Measurements from ENCODE around the gene OSBP.

Gene OSBP

DNA sequence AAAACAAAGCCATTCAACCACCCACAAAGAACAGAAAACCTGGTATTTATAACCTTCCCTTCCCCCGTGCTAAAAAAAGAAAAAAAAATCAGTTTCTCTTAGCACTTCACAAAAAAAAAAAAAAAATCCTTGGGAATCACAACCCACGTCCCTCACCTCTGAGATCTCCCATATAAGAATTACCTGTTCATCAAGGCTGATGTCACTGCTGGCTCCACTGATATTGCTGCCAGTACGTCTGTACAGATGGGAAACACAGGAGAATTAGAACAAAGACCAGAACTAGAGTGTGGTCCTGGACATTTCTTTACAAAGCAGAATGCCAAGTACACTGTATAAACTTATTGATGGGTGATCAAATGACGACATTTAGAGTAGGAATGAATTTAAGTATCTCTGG, 14.9 kb downstream of the OSBP start:
- POLR2A ChIA-PET: no interaction called here
- no peak for TF ChIP-seq FOXM1 (IDR thresholded peaks at IDR 0.05; ENCODE audit: borderline replicate concordance)
- TF ChIP-seq HDGF (IDR thresholded peaks at IDR 0.05; ENCODE audit: borderline replicate concordance): no peak
- TF ChIP-seq LEF1 (IDR thresholded peaks at IDR 0.05; ENCODE audit: borderline replicate concordance): no peak
- TF ChIP-seq FOXA1 (IDR thresholded peaks at IDR 0.05): no peak
- TF ChIP-seq BHLHE40 (IDR thresholded peaks at IDR 0.05; ENCODE audit: borderline replicate concordance): no peak
- CTCF ChIA-PET: no interaction called here
- DNase-seq (ENCODE audit: extremely low spot score): no peak

DNA sequence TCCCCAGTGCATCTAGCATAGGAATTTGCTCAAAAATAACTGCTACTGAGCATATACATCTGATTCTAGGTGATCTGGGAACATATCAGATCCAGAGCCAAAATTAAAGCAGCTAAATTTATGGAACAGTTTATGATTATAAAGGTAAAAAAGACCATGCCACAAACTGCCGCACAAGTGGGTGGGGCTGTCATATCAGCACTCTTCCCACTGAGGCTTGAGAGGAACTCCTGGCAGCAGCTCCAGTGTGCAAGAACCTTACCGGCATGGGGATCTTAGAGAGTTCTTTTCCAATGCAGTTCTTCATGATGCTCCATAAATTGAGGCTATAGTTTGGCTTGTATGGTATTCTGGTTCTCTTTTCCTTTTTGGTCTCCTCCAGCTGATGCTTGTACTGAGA, 15.3 kb downstream of the OSBP start:
- CTCF ChIA-PET: no interaction called here
- POLR2A ChIA-PET: no interaction called here

DNA sequence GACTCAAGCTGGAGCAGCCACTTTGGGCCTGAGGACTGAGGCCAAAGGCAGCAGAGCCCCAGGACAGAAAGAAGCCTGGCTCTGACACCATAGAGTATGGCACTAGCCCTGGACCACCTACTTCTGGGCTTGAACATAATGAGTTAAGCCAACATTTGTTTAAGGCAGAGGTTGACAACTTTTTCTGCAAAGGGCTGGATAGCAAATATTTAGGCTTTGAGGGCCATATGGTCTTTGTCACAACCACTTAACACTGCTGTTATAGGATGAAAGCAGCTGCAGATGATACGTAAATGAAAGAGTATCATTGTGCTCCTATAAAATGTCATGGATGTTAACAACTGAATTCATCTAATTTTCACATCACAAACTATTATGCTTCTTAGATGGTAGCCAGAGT, 16.6 kb downstream of the OSBP start:
- no peak for TF ChIP-seq CTBP1 (IDR thresholded peaks at IDR 0.05; ENCODE audit: borderline replicate concordance)
- TF ChIP-seq NFRKB (IDR thresholded peaks at IDR 0.05): no peak
- no peak for TF ChIP-seq SP1 (IDR thresholded peaks at IDR 0.05)
- TF ChIP-seq, protein P1, sequence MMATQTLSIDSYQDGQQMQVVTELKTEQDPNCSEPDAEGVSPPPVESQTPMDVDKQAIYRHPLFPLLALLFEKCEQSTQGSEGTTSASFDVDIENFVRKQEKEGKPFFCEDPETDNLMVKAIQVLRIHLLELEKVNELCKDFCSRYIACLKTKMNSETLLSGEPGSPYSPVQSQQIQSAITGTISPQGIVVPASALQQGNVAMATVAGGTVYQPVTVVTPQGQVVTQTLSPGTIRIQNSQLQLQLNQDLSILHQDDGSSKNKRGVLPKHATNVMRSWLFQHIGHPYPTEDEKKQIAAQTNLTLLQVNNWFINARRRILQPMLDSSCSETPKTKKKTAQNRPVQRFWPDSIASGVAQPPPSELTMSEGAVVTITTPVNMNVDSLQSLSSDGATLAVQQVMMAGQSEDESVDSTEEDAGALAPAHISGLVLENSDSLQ (IDR thresholded peaks at IDR 0.05): no peak
- TF ChIP-seq LEF1 (IDR thresholded peaks at IDR 0.05; ENCODE audit: borderline replicate concordance): no peak
- no peak for TF ChIP-seq ARNT (IDR thresholded peaks at IDR 0.05)
- DNase-seq (ENCODE audit: extremely low spot score): no peak
- CTCF ChIA-PET: no interaction called here
- POLR2A ChIA-PET: no interaction called here

More for the DNA sequence above, 15.3 kb downstream of the OSBP start:
- no peak for DNase-seq (ENCODE audit: extremely low spot score)
- TF ChIP-seq LEF1 (IDR thresholded peaks at IDR 0.05; ENCODE audit: borderline replicate concordance) (no peak), ARNT (IDR thresholded peaks at IDR 0.05) (no peak), L3MBTL2 (conservative IDR thresholded peaks at IDR 0.05) (no peak), HDGF (IDR thresholded peaks at IDR 0.05; ENCODE audit: borderline replicate concordance) (no peak), ZNF384 (IDR thresholded peaks at IDR 0.05) (no peak), SUZ12 (IDR thresholded peaks at IDR 0.05) (no peak), NFRKB (IDR thresholded peaks at IDR 0.05) (no peak), FOXM1 (IDR thresholded peaks at IDR 0.05; ENCODE audit: borderline replicate concordance) (no peak), FOXK2 (IDR thresholded peaks at IDR 0.05) (no peak), FOXA1 (IDR thresholded peaks at IDR 0.05) (no peak), BHLHE40 (IDR thresholded peaks at IDR 0.05; ENCODE audit: borderline replicate concordance) (no peak)

DNA sequence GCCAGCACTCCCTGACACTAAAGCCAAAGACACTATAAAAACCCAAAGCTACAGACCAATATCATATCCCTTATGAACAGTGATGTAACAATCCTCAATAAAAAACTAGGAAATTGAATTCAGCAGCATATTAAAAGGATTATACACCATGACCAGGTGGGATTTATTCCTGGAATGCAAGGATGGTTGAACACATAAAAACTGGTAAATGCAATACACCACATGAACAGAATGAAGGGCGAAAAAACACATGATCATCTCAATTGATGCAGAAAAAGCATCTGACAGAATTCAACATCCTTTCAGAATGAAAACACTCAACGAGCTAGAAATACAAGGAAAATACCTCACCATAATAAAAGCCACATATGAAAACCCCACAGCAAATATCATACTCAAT, 31.3 kb downstream of the OSBP start:
- CTCF ChIA-PET: no interaction called here
- TF ChIP-seq L3MBTL2 (conservative IDR thresholded peaks at IDR 0.05) (no peak), ZNF384 (IDR thresholded peaks at IDR 0.05) (no peak), FOXM1 (IDR thresholded peaks at IDR 0.05; ENCODE audit: borderline replicate concordance) (no peak), FOXA1 (IDR thresholded peaks at IDR 0.05) (no peak), SUZ12 (IDR thresholded peaks at IDR 0.05) (no peak), NFRKB (IDR thresholded peaks at IDR 0.05) (no peak), ARNT (IDR thresholded peaks at IDR 0.05) (no peak), ELF4 (IDR thresholded peaks at IDR 0.05) (no peak), HDGF (IDR thresholded peaks at IDR 0.05; ENCODE audit: borderline replicate concordance) (no peak), CTBP1 (IDR thresholded peaks at IDR 0.05; ENCODE audit: borderline replicate concordance) (no peak), SP1 (IDR thresholded peaks at IDR 0.05) (no peak), LEF1 (IDR thresholded peaks at IDR 0.05; ENCODE audit: borderline replicate concordance) (no peak), TARDBP (IDR thresholded peaks at IDR 0.05) (no peak), FOXK2 (IDR thresholded peaks at IDR 0.05) (no peak), BHLHE40 (IDR thresholded peaks at IDR 0.05; ENCODE audit: borderline replicate concordance) (no peak)
- TF ChIP-seq, protein P1 (IDR thresholded peaks at IDR 0.05): no peak
- DNase-seq (ENCODE audit: extremely low spot score): no peak
- POLR2A ChIA-PET: no interaction called here

DNA sequence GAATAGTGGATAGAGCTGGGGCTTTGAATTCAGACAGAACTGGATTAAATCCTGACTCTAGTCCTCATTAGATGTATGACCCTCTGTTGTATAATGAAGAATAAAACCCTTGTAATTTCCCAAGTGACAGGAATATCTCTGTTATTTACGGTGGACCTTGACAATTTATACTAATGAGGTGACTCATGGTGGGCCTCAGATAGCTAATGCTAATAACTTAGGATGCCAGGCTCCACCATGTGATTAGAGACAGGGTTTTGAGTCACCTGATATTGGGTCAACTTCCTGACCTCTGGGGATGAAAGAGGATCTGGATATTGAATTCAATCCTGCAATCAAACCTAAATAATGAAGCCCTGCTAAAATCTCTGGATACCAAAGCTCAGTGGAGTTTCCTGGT, 33.6 kb downstream of the OSBP start:
- DNase-seq (ENCODE audit: extremely low spot score): no peak
- POLR2A ChIA-PET: no interaction called here
- no peak for TF ChIP-seq NFRKB (IDR thresholded peaks at IDR 0.05)
- TF ChIP-seq, protein P1 (IDR thresholded peaks at IDR 0.05): no peak
- TF ChIP-seq FOXA1 (IDR thresholded peaks at IDR 0.05): no peak
- TF ChIP-seq ELF4 (IDR thresholded peaks at IDR 0.05): no peak
- TF ChIP-seq ARNT (IDR thresholded peaks at IDR 0.05): no peak
- no peak for TF ChIP-seq FOXK2 (IDR thresholded peaks at IDR 0.05)
- no peak for TF ChIP-seq FOXM1 (IDR thresholded peaks at IDR 0.05; ENCODE audit: borderline replicate concordance)
- TF ChIP-seq L3MBTL2 (conservative IDR thresholded peaks at IDR 0.05): no peak
- no peak for TF ChIP-seq SUZ12 (IDR thresholded peaks at IDR 0.05)
- TF ChIP-seq CTBP1 (IDR thresholded peaks at IDR 0.05; ENCODE audit: borderline replicate concordance): no peak
- TF ChIP-seq LEF1 (IDR thresholded peaks at IDR 0.05; ENCODE audit: borderline replicate concordance): no peak
- TF ChIP-seq HDGF (IDR thresholded peaks at IDR 0.05; ENCODE audit: borderline replicate concordance): no peak
- no peak for TF ChIP-seq BHLHE40 (IDR thresholded peaks at IDR 0.05; ENCODE audit: borderline replicate concordance)
- TF ChIP-seq TARDBP (IDR thresholded peaks at IDR 0.05): no peak
- TF ChIP-seq ZNF384 (IDR thresholded peaks at IDR 0.05): no peak
- TF ChIP-seq SP1 (IDR thresholded peaks at IDR 0.05): no peak
- CTCF ChIA-PET: no interaction called here

DNA sequence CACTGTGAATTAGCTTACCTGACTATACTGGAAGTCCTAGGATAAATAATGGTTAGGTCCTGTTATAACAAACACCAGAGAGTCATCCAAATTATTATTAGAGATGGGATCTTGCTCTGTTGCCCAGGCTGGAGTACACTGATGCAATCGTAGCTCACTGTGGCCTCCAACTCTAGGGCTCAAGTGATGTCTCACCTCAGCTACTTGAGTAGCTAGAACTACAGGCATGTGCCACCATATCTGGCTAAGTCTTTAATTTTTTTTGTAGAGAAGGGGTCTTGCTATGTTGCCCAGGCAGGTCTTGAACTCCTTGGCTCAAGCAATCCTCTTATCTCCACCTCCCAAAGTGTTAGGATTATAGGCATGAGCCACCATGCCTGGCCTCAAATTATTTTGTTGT, 37.2 kb downstream of the OSBP start:
- no peak for TF ChIP-seq CTBP1 (IDR thresholded peaks at IDR 0.05; ENCODE audit: borderline replicate concordance)
- TF ChIP-seq FOXK2 (IDR thresholded peaks at IDR 0.05): no peak
- no peak for TF ChIP-seq SUZ12 (IDR thresholded peaks at IDR 0.05)
- ChIA-PET CTCF (no interaction called here), POLR2A (no interaction called here)
- no peak for DNase-seq (ENCODE audit: extremely low spot score)

DNA sequence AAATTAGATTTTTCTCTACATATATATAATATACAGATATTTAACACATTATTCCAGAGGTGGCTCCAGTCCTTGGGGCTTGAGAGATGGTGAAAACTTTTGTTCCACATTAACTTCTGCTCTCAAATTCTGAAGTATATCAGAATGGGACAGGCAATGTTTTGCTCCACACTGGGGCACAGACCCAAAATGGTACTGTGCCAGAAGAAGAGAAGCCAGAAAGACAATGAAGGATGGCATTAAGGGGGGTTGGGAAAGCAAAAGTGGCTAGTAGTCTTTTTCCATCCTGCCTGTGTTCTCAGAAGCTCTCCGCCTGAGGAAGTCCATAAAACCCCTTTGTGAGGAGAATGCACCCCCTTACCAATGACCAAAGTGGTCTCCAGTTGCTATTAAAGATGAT, 40.1 kb downstream of the OSBP start:
- TF ChIP-seq ARNT (IDR thresholded peaks at IDR 0.05): no peak
- TF ChIP-seq HDGF (IDR thresholded peaks at IDR 0.05; ENCODE audit: borderline replicate concordance): no peak
- no peak for TF ChIP-seq FOXA1 (IDR thresholded peaks at IDR 0.05)
- no peak for TF ChIP-seq CTBP1 (IDR thresholded peaks at IDR 0.05; ENCODE audit: borderline replicate concordance)
- TF ChIP-seq, protein P1 (IDR thresholded peaks at IDR 0.05): no peak
- no peak for TF ChIP-seq FOXM1 (IDR thresholded peaks at IDR 0.05; ENCODE audit: borderline replicate concordance)
- no peak for TF ChIP-seq LEF1 (IDR thresholded peaks at IDR 0.05; ENCODE audit: borderline replicate concordance)
- no peak for TF ChIP-seq TARDBP (IDR thresholded peaks at IDR 0.05)
- no peak for TF ChIP-seq L3MBTL2 (conservative IDR thresholded peaks at IDR 0.05)
- TF ChIP-seq SP1 (IDR thresholded peaks at IDR 0.05): no peak
- TF ChIP-seq BHLHE40 (IDR thresholded peaks at IDR 0.05; ENCODE audit: borderline replicate concordance): no peak
- no peak for TF ChIP-seq ELF4 (IDR thresholded peaks at IDR 0.05)
- TF ChIP-seq SUZ12 (IDR thresholded peaks at IDR 0.05): no peak
- no peak for TF ChIP-seq NFRKB (IDR thresholded peaks at IDR 0.05)
- TF ChIP-seq ZNF384 (IDR thresholded peaks at IDR 0.05): no peak
- TF ChIP-seq FOXK2 (IDR thresholded peaks at IDR 0.05): no peak
- no peak for DNase-seq (ENCODE audit: extremely low spot score)
- ChIA-PET POLR2A (no interaction called here), CTCF (no interaction called here)
